HG03565 (cell line): ENCODE data around the gene WDR33.

ENCODE experiments used
- ATAC-seq: cut with Tn5 transposase; IDR thresholded peaks from one replicate; pipeline ENCODE4 v1.9.1; 2021; ENCODE audit warnings: mild to moderate bottlenecking, moderate library complexity; ENCODE audit not compliant: unreplicated experiment

Gene WDR33

DNA sequence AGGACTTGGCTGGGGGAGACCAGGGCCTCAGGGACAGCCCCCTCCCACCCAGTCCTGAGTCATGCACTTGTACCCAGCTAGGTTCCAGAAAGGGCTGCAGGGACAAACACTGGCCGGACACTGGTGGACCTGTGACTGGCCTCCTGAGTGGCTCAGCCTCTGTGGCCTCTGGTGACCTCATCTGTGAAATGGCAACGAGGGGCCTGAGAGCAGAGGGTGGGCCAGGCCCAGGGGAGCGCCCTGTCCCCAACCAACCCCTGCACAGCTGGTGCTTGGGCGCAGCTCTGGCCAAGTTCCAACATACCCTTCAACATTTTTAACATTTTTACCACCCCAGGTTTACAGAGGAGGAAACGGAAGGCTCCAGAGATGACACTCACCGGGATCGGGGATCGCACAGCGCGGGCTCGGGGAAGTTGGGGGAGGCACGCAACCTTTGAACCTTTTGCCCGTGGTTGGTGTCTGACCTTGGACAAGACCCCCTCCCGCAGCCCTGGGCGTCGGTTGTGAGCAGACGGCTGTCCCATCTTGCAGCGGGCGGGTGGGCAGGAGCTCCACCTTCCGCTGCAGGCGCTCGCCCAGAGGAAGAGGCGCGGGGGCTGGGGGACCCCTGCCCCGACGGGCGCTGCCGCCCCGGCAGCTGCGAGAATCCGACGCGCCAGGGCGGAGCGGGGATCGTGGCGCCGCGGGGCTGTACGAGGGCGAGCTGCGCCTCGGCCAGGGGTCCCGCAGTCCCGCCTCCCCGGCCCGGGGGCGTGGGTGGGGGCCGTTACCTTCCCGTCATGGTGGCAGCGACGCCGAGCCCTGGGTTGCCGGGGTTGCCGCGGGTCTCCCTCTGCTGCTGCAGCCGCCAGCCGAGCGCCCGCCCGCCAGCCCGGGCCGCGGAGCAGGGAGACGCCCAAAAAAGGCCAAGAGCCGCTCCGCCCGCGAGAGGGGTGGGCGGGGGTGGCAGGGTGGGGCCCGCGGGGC, 136.4 kb downstream of the WDR33 start:
- ATAC-seq = no peak

DNA sequence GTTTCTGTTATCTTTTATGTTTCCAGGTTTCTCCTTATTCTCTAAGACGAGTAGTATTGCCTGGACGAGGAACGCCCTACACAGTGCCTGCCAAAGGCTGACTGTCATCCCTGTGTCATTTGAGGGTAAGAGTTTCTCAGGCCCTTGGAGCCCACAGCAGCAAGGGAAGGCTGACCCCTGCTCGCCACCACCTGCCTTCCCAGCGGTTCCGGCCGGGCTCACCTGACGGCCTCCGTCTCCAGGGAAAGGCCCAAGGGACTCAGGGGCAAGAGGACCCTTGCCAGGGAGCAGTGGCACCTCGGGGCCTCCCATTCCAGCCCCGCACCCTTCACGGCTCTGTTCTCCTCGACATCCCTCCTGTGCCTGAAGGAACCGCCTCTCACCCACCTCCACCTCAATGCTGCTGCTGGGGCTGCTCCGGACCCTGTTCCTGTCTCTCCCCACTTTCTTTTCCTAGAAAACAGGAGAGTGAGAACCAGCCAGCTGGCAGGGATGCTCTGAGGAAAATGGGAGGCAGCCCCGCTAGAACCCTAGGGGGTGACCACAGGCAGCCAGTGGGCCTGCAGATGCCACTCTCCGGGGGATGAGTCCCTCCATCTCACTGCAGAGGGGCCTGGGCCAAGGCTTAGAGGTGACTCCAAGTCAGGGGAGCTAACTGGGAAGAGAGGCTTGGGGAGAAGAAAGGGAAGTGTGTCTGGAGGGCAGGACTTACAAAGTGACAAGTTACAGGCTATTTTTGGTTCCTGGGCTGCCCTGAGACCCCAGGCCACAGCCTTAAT, 137.5 kb downstream of the WDR33 start:
- ATAC-seq = no peak

- ATAC-seq = no peak
Measured at GRCh38 chr2:127672341-127673224, 138.4 kb downstream of the WDR33 start.

DNA sequence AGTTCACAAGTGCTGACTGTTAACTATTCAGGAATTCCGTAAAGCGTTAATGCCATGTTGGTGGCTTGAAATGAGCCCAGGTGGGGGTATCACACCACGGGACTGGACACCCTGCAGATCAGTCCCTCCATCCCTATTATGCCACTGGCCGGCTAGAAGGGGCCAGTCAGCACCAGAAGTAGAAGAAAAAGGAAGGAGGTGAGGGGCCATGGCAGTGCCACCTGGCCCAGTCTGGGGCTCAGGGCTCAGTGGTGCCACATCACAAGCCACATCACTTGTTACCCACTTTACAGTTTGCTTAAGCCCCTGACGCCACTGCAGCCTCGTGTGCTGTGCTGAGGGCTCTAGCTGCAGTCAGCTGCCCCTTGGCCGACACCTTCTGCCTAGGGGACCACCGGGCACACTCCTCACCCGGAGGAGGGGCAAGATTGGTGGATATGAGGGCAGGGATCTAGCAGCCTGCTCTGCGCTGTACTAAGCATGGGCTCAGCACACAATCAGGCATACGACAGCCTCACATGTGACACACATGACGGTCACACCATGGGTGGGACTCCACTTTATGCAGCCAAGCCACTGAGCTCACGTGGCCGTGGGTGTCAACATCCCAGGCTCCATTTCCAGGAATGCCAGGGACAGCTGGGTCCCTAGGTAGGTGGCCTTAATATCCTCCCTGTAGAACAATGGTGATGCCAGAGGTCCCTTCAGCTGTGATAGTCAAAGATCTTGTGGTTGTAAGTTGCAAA, 139.2 kb downstream of the WDR33 start:
- no peak for ATAC-seq

DNA sequence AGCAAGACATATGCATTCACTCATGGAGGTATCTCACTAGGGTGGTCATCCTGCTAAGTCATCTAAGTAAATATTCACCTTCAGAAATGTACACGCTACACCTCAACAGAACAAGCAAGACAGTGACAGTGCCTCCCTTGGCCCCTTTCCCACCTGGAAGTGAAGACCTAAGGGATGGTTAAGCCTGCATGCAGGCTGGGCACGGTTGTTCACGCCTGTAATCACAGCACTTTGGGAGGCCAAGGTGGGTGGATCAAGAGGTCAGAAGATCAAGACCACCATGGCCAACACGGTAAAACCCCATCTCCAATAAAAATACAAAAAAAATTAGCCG, 140.0 kb downstream of the WDR33 start:
- ATAC-seq = no peak

DNA sequence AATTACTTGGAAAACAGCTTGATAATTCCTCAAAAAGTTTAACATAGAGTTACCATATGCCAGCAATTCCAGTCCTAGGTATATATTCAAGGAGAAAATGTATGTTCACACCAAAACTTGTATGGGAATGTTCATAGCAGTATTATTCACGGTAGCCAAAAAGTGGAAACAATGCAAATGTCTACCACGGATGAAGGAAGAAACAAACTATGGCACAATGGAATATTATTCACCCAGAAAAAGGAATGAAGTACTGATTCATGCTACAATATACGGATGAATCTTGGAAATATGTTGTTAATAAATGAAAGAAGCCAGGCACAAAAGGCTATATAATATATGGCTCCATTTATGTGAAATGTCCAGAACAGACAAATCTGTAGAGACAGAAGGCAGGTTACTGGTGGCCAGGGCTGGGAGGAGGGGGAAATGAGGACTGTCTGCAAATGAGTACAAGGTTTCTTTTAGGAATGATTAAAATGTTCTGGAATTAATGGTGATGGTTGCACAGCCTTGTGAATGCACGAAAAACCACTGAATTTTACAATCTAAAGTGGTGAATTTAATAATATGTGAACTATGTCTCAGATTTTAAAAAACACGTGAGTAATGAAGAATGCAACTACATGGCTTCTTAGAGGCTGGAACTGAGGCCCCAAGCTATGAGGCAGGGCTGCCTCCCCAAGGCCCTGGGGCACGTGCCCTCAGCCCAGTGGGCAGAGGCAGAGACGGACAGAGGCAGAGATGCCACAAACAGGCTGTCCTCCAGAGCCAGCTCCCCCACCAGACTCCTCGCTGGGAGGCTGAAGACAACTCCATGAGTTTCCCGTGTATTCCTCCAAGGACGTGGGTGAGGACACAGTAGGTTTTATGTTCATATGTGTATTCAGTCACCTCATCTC, 140.7 kb downstream of the WDR33 start:
- ATAC-seq = no peak

DNA sequence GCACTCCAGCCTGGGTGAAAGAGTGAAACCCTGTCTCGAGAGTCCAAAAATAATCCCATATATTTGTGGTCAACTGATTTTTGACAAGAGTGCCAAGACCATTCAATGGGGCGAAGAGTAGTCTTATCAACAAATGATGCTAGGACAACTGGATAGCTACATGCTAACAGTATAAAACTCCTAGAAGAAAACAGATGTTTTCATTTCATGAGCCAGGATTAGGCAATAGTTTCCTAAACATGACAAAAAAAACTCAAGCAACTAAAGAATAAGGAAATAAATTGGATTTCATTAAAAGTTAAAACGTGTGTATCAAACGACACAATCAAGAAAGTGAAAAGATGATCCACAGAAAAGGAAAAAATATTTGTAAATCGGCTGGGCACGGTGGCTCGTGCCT, 141.9 kb downstream of the WDR33 start:
- no peak for ATAC-seq

- no peak for ATAC-seq
Measured at GRCh38 chr2:127665267-127665893, 145.6 kb downstream of the WDR33 start.

DNA sequence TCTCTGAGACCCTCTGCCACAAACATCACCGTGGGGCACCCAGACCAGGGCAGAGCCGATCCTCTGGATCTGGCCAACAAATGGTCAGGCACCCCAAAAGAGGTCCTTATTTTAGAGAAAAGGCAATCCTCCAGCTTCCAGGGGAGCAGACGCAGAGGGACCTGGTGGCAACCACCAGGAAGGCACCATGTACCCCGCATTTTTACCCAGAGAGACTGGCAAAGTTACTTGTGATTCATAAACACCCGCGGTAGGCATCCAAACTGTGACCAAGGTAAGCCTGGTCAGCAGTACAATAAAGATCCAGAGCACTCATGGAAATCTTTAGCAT, 146.1 kb downstream of the WDR33 start:
- ATAC-seq = no peak

DNA sequence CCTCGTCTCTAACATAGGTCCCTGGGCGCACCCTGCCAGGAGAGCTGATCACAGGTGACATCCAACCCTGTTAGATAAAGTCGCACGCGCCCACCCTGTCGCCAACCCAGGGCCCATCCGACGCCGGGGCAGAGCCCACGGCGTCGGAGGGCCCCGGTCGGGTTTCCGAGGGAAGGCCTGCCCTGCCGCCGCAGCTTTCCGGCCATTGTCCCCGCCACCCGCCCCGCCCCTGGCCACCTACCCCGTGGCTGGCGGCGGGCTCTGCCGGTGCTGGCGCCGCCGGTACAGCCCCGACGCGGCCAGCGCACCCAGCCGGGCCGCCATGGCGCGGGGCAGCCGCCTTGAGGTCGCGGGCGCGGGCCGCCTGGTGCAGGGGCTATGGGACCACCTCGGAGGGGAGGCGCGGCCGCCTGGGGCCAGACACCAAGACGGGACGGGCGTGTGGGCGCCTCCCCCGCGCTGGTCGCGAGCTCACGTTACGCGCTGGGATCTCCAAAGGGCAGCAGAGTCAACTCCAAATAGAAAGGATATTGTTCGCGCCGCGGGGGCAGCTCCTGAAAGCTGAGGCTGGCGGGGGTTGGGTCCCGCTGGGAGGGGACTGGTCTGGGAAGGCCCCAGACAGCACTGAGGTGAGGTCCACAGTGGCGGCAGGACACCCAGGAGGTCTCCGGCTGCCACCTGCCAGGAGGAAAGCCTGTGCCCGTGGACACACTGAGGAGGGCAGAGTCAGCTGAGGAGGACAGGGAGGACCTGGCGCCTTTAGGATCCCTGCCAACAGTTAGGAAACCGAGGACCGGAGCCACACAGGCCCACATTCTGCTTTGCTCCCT, 146.7 kb downstream of the WDR33 start:
- ATAC-seq = no peak

DNA sequence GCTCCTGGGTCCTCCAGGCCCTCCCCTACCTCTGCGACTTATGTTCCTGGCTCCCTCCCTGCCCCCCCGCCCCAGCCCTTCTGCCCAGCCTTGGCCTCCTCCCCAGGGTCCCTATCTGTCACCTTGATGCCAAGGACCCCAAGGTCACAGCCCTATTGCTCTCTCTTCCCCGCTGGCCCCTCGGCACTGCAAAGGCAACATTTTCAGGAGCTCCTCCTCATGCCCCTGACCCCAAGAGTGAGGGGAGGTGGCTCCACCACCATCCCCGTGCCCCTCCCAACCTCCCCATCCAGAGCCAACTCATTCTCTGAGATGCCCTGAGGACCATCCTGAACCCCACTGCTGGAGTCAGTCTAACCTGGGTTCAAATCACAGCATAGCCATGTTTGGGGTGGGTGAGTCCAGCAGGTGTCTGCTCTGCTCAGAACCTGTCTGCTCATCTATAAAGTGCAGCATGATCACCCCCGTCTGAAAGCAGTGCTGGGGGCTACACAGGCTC, 147.4 kb downstream of the WDR33 start:
- ATAC-seq = no peak

GRCh38 chr2:127662937-127663565, 147.9 kb downstream of the WDR33 start:
- no peak for ATAC-seq

DNA sequence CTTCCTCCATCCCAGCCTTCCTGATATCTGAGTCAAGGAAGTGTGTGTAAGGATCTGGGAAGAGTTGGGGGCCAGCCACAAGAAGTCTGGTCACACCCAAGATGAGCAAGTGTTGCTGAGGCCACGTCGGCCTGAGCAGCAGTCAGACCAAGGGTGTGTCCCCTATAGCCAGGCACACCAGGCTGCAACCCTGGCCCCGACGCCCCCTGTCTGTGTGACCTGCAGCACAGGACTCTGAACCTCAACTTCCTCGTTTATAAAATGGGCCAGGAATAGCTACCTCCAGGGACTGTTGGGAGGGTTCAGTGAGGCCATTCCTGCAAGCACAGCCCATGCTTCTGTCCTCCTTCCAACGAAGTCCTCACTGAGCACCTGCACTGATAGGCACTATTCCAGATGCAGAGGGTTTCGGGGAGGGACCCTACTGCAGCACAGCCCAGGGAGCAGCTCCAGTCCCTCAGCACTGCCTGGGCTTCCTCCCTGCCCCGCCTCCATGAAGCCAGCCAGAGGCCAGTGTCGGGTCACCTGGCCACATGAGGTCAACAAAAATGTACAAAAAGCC, 148.9 kb downstream of the WDR33 start:
- no peak for ATAC-seq

GRCh38 chr2:127661072-127661649, 149.8 kb downstream of the WDR33 start:
- ATAC-seq = no peak

DNA sequence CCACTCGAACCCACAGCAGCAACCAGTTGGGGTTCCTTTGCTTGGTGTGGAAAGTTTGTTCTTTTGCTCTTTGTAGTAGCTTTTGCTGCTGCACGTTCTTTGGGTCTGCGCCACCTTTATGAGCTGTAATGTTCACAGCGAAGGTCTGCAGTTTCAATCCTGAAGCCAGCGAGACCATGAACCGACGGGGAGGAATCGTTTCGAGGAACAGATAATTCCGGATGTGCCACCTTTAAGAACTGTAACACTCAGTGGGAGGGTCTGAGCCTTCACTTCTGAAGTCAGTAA, 150.7 kb downstream of the WDR33 start:
- no peak for ATAC-seq

DNA sequence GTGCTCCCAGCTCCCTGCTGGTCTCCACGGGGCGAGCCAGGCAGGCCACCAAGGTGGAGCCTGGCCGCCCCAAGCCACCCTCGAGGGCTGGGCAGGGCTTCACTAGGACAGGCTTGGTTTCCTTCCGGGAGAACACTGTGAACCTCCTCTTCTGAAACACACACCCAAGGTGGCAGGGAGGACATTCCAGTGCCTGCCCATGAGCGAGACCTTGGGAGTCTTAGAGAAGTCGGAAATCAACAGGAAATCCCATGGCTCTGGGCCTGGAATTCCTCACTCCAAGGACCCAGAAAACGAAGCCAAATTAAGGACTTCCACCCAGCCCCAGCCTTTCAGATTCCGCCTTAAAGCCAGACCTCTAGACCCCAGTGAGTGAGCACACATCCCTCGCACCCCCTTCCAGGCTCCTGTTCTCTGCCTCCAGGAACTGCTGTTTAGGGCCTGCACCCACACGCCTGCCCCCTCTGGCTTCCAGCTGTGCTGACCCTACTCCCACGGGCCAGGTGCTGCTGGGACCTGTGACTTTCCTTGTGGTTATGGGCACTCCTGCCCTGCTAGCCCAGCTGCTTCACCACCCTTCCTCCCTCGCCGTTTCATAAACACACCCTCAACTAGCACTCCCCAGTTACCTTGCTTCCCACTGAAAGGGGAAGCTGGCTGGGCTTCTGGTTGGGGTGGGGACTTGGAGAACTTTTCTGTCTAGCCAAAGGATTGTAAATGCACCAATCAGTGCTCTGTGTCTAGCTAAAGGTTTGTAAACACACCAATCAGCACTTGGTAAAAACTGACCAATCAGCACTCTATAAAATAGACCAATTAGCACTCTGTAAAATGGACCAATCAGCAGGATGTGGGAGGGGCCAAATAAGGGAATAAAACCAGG, 151.3 kb downstream of the WDR33 start:
- ATAC-seq = no peak
